ENCODE data around the gene TUBGCP5. TPM values are rescaled to one million over a fixed set of nuclear protein-coding genes. Genes with fewer than 3 reads are reported as not detected.

Gene TUBGCP5
- total RNA-seq, 1 experiment from 2014 or later = 23.3 TPM

DNA sequence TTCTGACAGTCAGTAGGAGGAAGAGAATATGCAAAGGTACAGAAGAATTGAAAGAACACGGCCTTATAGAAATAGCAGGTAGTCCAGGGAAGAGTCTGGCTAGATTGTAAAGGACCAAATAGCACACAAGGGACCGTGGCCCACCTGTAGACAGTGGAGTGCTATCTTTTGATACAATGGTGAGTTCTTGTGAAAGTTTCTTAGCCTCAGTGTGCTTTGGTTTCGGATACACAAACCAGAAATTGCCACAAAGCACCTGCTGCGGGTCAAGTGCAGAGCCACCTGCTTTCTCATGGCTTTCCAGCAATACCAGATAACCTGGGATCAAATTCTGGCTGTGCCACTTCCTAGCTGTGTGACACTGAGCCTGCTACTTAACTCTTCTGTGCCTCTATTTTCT, 36.6 kb upstream of the TUBGCP5 start:
- DNase-seq (ENCODE audit: low read depth, low spot score) (no peak), ATAC-seq (no peak)
- POLR2A ChIA-PET = no interaction called here
- no peak for TF ChIP-seq POLR2AphosphoS5 (IDR thresholded peaks at IDR 0.05; ENCODE audit: low read depth, low read length)
- TF ChIP-seq, protein P1, sequence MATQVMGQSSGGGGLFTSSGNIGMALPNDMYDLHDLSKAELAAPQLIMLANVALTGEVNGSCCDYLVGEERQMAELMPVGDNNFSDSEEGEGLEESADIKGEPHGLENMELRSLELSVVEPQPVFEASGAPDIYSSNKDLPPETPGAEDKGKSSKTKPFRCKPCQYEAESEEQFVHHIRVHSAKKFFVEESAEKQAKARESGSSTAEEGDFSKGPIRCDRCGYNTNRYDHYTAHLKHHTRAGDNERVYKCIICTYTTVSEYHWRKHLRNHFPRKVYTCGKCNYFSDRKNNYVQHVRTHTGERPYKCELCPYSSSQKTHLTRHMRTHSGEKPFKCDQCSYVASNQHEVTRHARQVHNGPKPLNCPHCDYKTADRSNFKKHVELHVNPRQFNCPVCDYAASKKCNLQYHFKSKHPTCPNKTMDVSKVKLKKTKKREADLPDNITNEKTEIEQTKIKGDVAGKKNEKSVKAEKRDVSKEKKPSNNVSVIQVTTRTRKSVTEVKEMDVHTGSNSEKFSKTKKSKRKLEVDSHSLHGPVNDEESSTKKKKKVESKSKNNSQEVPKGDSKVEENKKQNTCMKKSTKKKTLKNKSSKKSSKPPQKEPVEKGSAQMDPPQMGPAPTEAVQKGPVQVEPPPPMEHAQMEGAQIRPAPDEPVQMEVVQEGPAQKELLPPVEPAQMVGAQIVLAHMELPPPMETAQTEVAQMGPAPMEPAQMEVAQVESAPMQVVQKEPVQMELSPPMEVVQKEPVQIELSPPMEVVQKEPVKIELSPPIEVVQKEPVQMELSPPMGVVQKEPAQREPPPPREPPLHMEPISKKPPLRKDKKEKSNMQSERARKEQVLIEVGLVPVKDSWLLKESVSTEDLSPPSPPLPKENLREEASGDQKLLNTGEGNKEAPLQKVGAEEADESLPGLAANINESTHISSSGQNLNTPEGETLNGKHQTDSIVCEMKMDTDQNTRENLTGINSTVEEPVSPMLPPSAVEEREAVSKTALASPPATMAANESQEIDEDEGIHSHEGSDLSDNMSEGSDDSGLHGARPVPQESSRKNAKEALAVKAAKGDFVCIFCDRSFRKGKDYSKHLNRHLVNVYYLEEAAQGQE (IDR thresholded peaks at IDR 0.05; ENCODE audit: insufficient read depth in 1 of 2, low read depth in 2 of 2, low read length in 1 of 2) = no peak
- no peaks in the 10 kb centered on the region for H3K36me3 ChIP-seq (ENCODE audit: control insufficient read depth, insufficient read depth, low read length)
- peaks cover 8% of the 10 kb centered on the region for H3K27me3 ChIP-seq (ENCODE audit: control insufficient read depth, insufficient read depth, low read length)
- no peak overlapping the region for H3K27ac ChIP-seq (ENCODE audit: low read length)
- no TSS peak for BruUV-seq (replicated peaks)
- H3K9me3 ChIP-seq (ENCODE audit: control insufficient read depth, insufficient read depth, low read depth, low read length) = no peaks in the 10 kb centered on the region
- no peak overlapping the region for H3K4me3 ChIP-seq (ENCODE audit: low read depth in 2 of 2, low read length in 2 of 2)
- H3K4me1 ChIP-seq (ENCODE audit: control insufficient read depth, insufficient read depth, low read length) = 0 out of 2 replicates have a peak, but pooled peaks cover 3% of the 10 kb centered on the region
- in situ Hi-C loops (cut with HindIII; ENCODE audit: low pct_unique_long_range_greater_than_20kb, low sequenced_read_pairs) = no loop called here
- CTCF ChIA-PET = no interaction called here
- intact Hi-C loops (cut with micrococcal nuclease; ENCODE audit: unreplicated experiment) = no loop called here

DNA sequence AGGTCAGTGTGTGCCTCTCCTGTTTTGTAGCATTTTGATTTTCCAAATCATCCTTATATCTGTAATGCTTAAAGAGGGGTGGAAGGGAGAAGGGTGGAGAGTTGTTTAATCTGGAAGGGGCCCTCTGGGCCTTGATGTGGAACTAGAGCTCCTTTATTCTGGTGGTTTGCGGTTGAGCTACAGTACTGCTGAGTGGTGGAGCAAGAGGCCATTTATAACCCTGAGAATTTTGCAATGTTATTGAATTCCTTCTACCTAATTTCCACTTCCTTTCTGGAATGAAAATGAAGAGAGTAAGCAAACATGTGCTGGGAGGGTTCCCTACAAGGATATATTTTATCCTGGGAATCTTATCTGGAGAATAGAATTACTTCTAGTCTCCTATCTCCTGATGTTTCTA, 35.3 kb upstream of the TUBGCP5 start:
- no peak for DNase-seq (ENCODE audit: low read depth, low spot score)
- in situ Hi-C loops (cut with HindIII; ENCODE audit: low pct_unique_long_range_greater_than_20kb, low sequenced_read_pairs) (no loop called here), intact Hi-C loops (cut with micrococcal nuclease; ENCODE audit: unreplicated experiment) (no loop called here)
- Histone ChIP-seq H3K9me3 (ENCODE audit: control insufficient read depth, insufficient read depth, low read depth, low read length) (no peaks in the 10 kb centered on the region), H3K27ac (ENCODE audit: low read length) (no peak overlapping the region), H3K4me3 (ENCODE audit: low read depth in 2 of 2, low read length in 2 of 2) (no peak overlapping the region), H3K4me1 (ENCODE audit: control insufficient read depth, insufficient read depth, low read length) (peaks cover 8% of the 10 kb centered on the region; the same call in 1 of the 2 replicates), H3K36me3 (ENCODE audit: control insufficient read depth, insufficient read depth, low read length) (no peaks in the 10 kb centered on the region), H3K27me3 (ENCODE audit: control insufficient read depth, insufficient read depth, low read length) (peaks cover 8% of the 10 kb centered on the region)
- BruUV-seq (replicated peaks) = no TSS peak
- no peak for ATAC-seq
- POLR2A ChIA-PET = no interaction called here
- TF ChIP-seq SIN3A (IDR thresholded peaks at IDR 0.05; ENCODE audit: borderline replicate concordance, insufficient read depth, low read depth, low read length) (no peak), TCF7L2 (IDR thresholded peaks at IDR 0.05; ENCODE audit: low read depth, low read length) (no peak), POLR2AphosphoS5 (IDR thresholded peaks at IDR 0.05; ENCODE audit: low read depth, low read length) (no peak)
- TF ChIP-seq, protein P2, sequence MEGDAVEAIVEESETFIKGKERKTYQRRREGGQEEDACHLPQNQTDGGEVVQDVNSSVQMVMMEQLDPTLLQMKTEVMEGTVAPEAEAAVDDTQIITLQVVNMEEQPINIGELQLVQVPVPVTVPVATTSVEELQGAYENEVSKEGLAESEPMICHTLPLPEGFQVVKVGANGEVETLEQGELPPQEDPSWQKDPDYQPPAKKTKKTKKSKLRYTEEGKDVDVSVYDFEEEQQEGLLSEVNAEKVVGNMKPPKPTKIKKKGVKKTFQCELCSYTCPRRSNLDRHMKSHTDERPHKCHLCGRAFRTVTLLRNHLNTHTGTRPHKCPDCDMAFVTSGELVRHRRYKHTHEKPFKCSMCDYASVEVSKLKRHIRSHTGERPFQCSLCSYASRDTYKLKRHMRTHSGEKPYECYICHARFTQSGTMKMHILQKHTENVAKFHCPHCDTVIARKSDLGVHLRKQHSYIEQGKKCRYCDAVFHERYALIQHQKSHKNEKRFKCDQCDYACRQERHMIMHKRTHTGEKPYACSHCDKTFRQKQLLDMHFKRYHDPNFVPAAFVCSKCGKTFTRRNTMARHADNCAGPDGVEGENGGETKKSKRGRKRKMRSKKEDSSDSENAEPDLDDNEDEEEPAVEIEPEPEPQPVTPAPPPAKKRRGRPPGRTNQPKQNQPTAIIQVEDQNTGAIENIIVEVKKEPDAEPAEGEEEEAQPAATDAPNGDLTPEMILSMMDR (IDR thresholded peaks at IDR 0.05) = no peak
- TF ChIP-seq, protein P1 (IDR thresholded peaks at IDR 0.05; ENCODE audit: insufficient read depth in 1 of 2, low read depth in 2 of 2, low read length in 1 of 2) = no peak
- CTCF ChIA-PET = no interaction called here

Measured in Panc1 (cell line).